ENCODE results near the gene KATNA1.
"Not testable (repeated sequence)": the region's sequence is repeated elsewhere in the genome, so short reads cannot be mapped to it uniquely, and the experiment has no call there.

The KATNA1 gene

DNA sequence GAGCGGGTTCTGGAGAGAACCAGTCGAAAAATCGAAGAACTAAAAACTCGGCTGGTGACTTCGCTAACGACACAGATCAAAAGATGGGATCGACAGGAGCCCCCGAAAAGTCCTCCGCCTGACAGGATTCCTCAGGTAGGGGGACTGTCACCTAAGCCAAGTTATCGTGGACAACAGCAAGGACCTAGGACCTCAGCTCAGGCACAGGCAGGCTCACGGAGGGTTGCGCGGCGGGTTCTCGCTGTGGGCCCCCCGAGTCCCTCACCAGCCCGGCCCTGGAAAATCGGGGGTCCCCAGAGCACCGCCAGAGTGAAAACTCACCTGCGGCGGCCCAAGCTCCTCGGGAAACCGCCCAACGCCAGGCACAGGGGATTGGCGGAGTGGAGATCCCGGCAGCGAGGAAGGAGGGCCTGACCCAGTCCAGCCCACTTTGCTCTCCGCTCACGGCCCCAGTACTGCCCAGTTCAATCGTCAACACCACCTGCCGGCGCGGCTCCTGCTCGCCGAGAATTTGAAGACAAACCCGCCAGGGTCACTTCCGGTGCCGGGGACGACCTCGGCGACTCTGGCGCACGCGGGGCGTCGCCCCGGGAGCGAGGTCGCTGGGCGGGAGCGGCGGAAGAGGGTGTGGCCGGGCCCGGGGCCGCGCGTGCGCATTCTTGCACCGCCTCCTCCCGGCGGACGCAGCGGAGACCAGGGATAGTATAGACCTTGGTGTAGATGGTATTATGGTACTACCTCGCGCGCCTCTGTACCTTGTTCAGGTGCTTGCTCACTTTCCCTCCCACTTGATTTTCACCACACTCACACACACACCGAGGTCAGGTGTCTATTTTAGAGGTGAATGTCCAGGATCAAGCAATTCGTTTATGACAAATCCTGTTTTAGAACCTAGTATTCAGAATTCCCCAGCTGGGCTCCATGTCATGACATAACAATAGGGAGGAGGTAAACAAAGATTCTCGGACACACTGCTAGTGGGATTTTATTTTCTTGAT lies at the start of gene KATNA1:
TSS of gene KATNA1 (minus strand) at position 567 of the 998 bp plus-strand sequence. CDS start 10,167 bp downstream, outside the sequence.
- DNase-seq, result peak; percentile 61

- DNase-seq, result no peak
Observed at GRCh38 chr6:149698175-149698574, 49.7 kb upstream of the KATNA1 start.

GRCh38 chr6:149696901-149697300 lies 48.4 kb upstream of the KATNA1 start:
- DNase-seq, result no peak

GRCh38 chr6:149694921-149695320 lies 46.4 kb upstream of the KATNA1 start:
- DNase-seq, result peak; percentile 60

DNA sequence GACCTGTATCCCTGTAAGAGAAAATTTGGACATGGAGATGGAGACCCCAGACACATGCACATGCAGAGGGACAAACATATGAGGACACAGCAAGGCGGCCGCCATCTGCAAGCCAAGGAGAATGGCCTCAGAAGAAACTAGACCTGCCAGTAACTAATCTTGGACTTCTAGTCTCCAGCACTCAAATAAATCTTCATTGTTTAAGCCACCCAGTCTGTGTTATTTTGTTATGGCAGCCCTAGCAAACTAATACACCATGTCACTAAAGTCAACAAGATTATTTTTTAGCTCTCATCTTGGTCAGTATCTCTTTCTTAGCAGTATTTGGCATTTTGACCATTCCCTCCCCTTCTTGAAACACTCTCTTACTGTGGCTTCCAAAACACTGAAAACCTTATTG lies 42.7 kb upstream of the KATNA1 start:
- DNase-seq, result no peak

GRCh38 chr6:149686230-149686629 lies 37.7 kb upstream of the KATNA1 start:
- DNase-seq, result no peak

- no peak for DNase-seq
Observed at GRCh38 chr6:149683256-149683859, 34.8 kb upstream of the KATNA1 start.

- not testable (repeated sequence) for DNase-seq
Observed at GRCh38 chr6:149681845-149682244, 33.3 kb upstream of the KATNA1 start.

- DNase-seq, result no peak
Observed at GRCh38 chr6:149681209-149681608, 32.7 kb upstream of the KATNA1 start.

- DNase-seq, result no peak
Observed at GRCh38 chr6:149680503-149680902, 32.0 kb upstream of the KATNA1 start.

DNA sequence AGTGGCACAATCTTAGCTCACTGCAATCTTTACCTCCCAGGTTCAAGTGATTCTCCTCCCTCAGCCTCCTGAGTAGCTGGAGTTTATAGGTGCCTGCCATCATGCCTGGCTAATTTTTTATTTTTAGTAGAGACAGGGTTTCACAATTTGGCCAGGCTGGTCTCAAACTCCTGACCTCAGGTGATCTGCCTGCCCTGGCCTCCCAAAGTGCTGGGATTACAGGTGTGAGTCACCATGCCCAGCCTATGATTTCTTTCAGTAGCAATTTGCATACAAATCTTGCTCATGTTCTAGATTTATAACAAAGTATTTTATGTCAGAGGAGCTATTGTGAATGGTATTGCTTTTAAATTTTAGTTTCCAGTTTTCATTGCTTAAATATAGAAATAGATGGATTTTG lies 23.8 kb upstream of the KATNA1 start:
- not testable (repeated sequence) for DNase-seq

DNA sequence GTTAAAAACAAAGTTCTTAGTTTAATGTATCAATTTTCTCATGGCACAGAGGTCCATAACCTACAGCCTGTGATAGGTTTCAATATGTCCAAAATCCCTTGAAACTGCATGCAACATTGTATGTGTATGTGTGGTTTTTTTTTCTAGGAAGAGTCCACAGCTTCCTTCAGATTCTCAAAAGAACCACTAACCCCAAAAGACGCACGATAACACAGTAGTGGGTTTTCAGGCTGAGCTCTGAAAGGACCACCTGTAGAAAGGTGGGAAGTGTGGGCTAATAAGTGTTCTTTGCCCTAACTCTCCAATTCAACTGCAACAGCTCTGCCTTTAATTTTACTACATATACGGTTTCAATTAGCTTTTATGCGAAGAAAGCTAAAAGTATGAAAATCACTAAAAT lies 11.5 kb upstream of the KATNA1 start:
- DNase-seq, result no peak

GRCh38 chr6:149657441-149657840 lies 8.9 kb upstream of the KATNA1 start:
- no peak for DNase-seq

DNA sequence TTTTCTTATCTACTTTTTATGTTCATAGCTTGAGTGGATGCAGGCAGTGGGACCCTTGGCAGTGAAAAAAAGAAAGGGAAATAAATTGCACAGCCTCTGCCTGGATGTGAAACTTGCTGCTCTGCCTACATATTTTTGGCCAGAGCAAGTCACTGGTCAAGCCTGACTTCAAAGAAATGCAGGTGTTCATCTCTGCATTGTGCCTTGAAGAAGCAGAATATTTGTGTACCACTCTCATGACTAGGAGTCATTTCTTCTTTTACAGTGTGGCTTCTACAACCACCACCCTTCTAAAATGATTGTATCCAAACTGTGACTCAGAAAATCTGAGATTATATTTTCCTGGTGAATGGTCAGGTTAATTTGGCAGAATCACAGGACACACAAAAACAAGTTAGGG lies 2.5 kb upstream of the KATNA1 start:
- no peak for DNase-seq

DNA sequence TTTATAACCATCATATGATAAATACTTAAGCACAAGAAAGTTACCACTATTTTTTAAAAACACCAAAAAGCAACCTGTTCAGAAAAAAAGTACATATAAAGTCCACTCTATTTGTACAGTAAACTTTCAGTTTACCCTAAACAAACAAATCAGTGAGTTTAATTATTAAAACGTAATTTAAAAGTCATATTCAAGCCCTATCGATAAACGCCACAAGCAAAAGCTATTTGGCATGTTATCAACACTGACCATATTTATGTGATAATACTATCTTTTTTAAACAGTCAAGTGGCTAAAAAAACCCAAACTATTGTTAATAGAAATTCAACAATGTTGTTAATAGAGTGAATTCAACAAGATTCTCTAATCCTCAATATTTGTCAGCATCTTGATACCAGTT lies 1.9 kb downstream of the KATNA1 start:
- no peak for DNase-seq

- DNase-seq, result no peak
Observed at GRCh38 chr6:149642829-149643580, 5.5 kb downstream of the KATNA1 start.

DNA sequence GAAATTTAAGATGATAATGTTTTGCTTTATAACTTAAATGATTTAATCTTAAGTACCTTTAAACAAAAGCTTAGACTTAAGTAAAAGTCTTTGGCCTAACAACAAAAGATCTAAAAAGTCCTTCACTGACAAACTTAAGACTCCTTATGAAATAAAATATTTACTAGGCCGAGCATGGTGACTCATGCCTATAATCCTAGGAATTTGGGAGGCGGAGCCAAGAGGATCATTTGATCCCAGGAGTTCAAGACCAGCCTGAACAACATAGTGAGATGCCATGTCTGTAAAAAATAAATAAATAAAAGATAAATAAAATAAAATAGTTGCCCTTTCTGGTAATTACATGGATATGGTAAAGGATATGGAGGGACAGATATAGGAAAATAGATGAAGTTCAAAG lies 12.4 kb downstream of the KATNA1 start:
- no peak for DNase-seq

- DNase-seq, result no peak
Observed at GRCh38 chr6:149634315-149634714, 14.2 kb downstream of the KATNA1 start.

GRCh38 chr6:149628875-149629510 lies 19.5 kb downstream of the KATNA1 start:
- DNase-seq, result no peak

GRCh38 chr6:149627672-149628071 lies 20.8 kb downstream of the KATNA1 start:
- DNase-seq, result no peak

- no peak for DNase-seq
Observed at GRCh38 chr6:149615805-149616204, 32.7 kb downstream of the KATNA1 start.

DNA sequence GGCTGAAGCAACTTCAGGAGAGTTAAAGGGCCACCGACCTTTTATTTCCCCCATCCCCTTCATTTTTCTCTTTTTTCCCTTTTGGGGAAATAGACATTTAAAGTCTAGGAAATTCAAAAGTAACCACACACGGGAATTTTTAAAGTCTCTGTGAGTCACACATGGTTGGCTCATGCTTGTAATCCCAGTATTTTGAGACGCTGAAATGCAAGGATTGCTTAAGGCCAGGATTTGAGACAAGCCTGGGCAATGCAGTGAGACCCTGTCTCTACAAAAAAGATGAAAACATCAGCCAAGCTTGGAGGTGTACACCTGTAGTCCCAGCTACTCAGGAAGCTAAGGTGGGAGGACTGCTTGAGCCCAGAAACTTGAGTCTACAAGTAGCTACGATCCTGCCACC lies 34.2 kb downstream of the KATNA1 start:
- DNase-seq, result no peak
